ENCODE data around the gene AK3.

DNA sequence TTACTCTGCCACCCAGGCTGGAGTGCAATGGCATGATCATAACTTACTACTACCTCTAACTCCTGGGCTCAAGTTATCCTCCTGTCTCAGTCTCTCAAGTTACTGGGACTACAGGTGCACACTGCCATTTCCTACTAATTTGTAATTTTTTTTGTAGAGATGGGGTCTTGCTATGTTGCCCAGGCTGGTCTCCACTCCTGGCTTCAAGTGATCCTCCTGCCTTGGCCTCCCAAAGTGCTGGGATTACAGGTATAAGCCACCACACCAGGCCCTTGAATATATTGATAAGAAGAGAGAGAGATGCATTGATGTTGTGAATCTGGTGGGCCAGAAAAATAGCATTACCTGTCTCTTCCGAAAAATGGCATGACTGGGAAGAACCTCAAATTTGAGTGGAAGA, 30.8 kb upstream of the AK3 start:
- TF ChIP-seq, protein P1, sequence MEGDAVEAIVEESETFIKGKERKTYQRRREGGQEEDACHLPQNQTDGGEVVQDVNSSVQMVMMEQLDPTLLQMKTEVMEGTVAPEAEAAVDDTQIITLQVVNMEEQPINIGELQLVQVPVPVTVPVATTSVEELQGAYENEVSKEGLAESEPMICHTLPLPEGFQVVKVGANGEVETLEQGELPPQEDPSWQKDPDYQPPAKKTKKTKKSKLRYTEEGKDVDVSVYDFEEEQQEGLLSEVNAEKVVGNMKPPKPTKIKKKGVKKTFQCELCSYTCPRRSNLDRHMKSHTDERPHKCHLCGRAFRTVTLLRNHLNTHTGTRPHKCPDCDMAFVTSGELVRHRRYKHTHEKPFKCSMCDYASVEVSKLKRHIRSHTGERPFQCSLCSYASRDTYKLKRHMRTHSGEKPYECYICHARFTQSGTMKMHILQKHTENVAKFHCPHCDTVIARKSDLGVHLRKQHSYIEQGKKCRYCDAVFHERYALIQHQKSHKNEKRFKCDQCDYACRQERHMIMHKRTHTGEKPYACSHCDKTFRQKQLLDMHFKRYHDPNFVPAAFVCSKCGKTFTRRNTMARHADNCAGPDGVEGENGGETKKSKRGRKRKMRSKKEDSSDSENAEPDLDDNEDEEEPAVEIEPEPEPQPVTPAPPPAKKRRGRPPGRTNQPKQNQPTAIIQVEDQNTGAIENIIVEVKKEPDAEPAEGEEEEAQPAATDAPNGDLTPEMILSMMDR (IDR thresholded peaks at IDR 0.05): no peak
- no peak for TF ChIP-seq POLR2A (IDR thresholded peaks at IDR 0.05)
